ENCODE measurements around the gene PLAAT5. TPM values are rescaled to one million over a fixed set of nuclear protein-coding genes. Genes with fewer than 3 reads are reported as not detected.

The PLAAT5 gene
- total and polyA plus RNA-seq, 2 of the 8 experiments (the other 6 are each of a cell fraction or from before 2014, with no cell fraction given) = 16.0 to 18.7 TPM

- 84% methylated on average over 2 of the region's 2 CpGs; no CpG with 5 or more reads in 1 of the 2 experiments for WGBS, 2 experiments (ENCODE audit: extremely low coverage in 1 of 2, insufficient coverage in 1 of 2, insufficient read length in 1 of 2, insufficient replicate concordance in 2 of 2, low coverage in 1 of 2, low lambda C conversion rate in 2 of 2, missing lambda C conversion rate in 1 of 2)
- Histone ChIP-seq H4K5ac (ENCODE audit: insufficient read length, low read depth, low read length) (no peak overlapping the region), H2BK20ac (ENCODE audit: low read length) (peak overlapping the region; percentile 98), H3K14ac (ENCODE audit: insufficient read length) (no peak overlapping the region), H2BK5ac (ENCODE audit: low read depth, low read length) (peak overlapping the region; percentile 90; the same call in 1 of the 2 replicates), H3K79me2 (ENCODE audit: control insufficient read depth in 1 of 2, insufficient read depth in 2 of 2, low read length in 2 of 2) (no peaks in the 10 kb centered on the region), H2BK15ac (ENCODE audit: low read length) (peak overlapping the region; percentile 46; the same call in 1 of the 2 replicates), H3K27me3 (replicated peaks in 1 of 4; ENCODE audit: control insufficient read depth in 3 of 4, extremely low read depth in 1 of 4, insufficient read depth in 3 of 4, low read length in 3 of 4) (no peaks in the 10 kb centered on the region), H3K18ac (ENCODE audit: extremely low read depth, low read length) (peak overlapping the region; percentile 88), H3K36me3 (ENCODE audit: control insufficient read depth in 2 of 4, insufficient read depth in 4 of 4, low read length in 3 of 4) (no peaks in the 10 kb centered on the region), H3K4me1 (replicated peaks in 1 of 4; ENCODE audit: control insufficient read depth in 3 of 4, insufficient read depth in 4 of 4, low read length in 3 of 4) (peaks cover 9 to 21% (median 15%) of the 10 kb centered on the region in 4 experiments), H3K79me1 (ENCODE audit: low read depth, low read length) (no peaks in the 10 kb centered on the region), H2AFZ (ENCODE audit: low read length) (no peak overlapping the region), H2AK5ac (ENCODE audit: low read depth, low read length) (peak overlapping the region; percentile 78; the same call in 1 of the 2 replicates), H2BK120ac (replicated peaks; ENCODE audit: low read depth, low read length) (no peak overlapping the region), H3K4ac (replicated peaks; ENCODE audit: insufficient read length, low read depth, low read length) (no peak overlapping the region), H3K23me2 (ENCODE audit: low read depth, low read length) (no peaks in the 10 kb centered on the region), H3K4me2 (ENCODE audit: insufficient read depth in 1 of 2, low read depth in 2 of 2, low read length in 2 of 2) (0 out of 4 replicates have a peak overlapping the region, but pooled peaks of 1 of the 2 experiments have one; percentile 16), H3K9me3 (ENCODE audit: insufficient read depth in 2 of 2, low read depth in 1 of 2, low read length in 1 of 2) (no peaks in the 10 kb centered on the region), H3K23ac (ENCODE audit: insufficient read length) (no peak overlapping the region), H4K8ac (ENCODE audit: extremely low read depth, insufficient read depth, low read length) (no peak overlapping the region), H3K4me3 (ENCODE audit: extremely low read depth in 1 of 4, insufficient read depth in 2 of 4, low read depth in 3 of 4, low read length in 4 of 4) (no peak overlapping the region), H3K9ac (replicated peaks in 1 of 4; ENCODE audit: extremely low read depth in 1 of 4, low read depth in 3 of 4, low read length in 3 of 4) (no peak overlapping the region), H3K27ac (ENCODE audit: low read depth, low read length) (no peak overlapping the region), H3K56ac (replicated peaks; ENCODE audit: insufficient read length, low read depth, low read length) (no peak overlapping the region), H2BK12ac (ENCODE audit: low read depth, low read length) (peak overlapping the region; percentile 93), H4K91ac (replicated peaks; ENCODE audit: insufficient read length, low read length) (peak overlapping the region; percentile 76), H4K20me1 (replicated peaks in 1 of 2; ENCODE audit: control insufficient read depth in 1 of 2, insufficient read depth in 2 of 2, low read length in 2 of 2) (no peaks in the 10 kb centered on the region)
- FAIRE-seq (no peak), DNase-seq (ENCODE audit: low read depth in 1 of 2, low spot score in 2 of 2) (no peak)
- ChIA-PET CTCF (ENCODE audit: partially characterized antibody) (interaction anchor here (0.5 to 8.2 kb wide), 12 partner anchors 9 to 566 kb away, joined by 3 to 97 read pairs (median 4); partner anchors contain the start of gene PLAAT5), POLR2A (ENCODE audit: partially characterized antibody) (interaction anchor here (1.0 to 1.3 kb wide), 3 partner anchors 15 to 27 kb away, joined by 3 to 4 read pairs (median 4); no protein-coding TSS in a partner anchor)
- TF ChIP-seq KDM1A (IDR thresholded peaks at IDR 0.05; ENCODE audit: borderline replicate concordance, low read length) = no peak
- TF ChIP-seq RXRA (IDR thresholded peaks at IDR 0.05; ENCODE audit: insufficient read depth, low read depth, low read length) = no peak
Measured at GRCh38 chr11:63506876-63507275, 15.9 kb upstream of the PLAAT5 start.
